Heart right ventricle (tissue), 16 donors: ENCODE measurements around the gene TMEM212. TPM values are rescaled to one million over a fixed set of nuclear protein-coding genes. Genes with fewer than 3 reads are reported as not detected.

Source experiments
- ATAC-seq, 8 donors: fragments of 200-7000 bp; cut with Tn5 transposase; one replicate each; pipeline ENCODE4 v1.9.1; 2020; ENCODE audit warnings: mild to moderate bottlenecking in 8 of 8, moderate library complexity in 8 of 8, moderate number of reproducible peaks in 1 of 8
- DNase-seq, 2 donors: peaks; one replicate each; pipeline ENCODE4 v3.0.0-alpha.2; 2020
- H3K27ac ChIP-seq, 10 donors: fragments of 200-600 bp; sonication (generic) in 2 of 10; one replicate each; pipeline versions ENCODE4 v1.5.0 to v1.8.0; 2020 to 2022; ENCODE audit warnings: mild to moderate bottlenecking in 3 of 10
- H3K27me3 ChIP-seq, 7 donors: fragments of 200-600 bp; one replicate each; pipeline ENCODE4 v1.8.0; 2021 to 2022; ENCODE audit warnings: mild to moderate bottlenecking in 2 of 7
- H3K36me3 ChIP-seq, 9 donors: fragments of 200-600 bp; sonication (generic) in 1 of 9; one replicate each; pipeline versions ENCODE4 v1.5.0 to v1.8.0; 2020 to 2022; ENCODE audit warnings: mild to moderate bottlenecking in 2 of 9
- H3K4me1 ChIP-seq, 9 donors: fragments of 200-600 bp; sonication (generic) in 1 of 9; one replicate each; pipeline versions ENCODE4 v1.5.0 to v1.8.0; 2020 to 2022; ENCODE audit warnings: mild to moderate bottlenecking in 4 of 9
- H3K4me3 ChIP-seq, 10 donors: fragments of 200-600 bp; sonication (generic) in 2 of 10; one replicate each; pipeline versions ENCODE4 v1.5.0 to v1.8.0; 2020 to 2022; ENCODE audit warnings: mild to moderate bottlenecking in 7 of 10, moderate library complexity in 2 of 10
- H3K9me3 ChIP-seq, 11 donors: fragments of 200-600 bp in 10 of 11; sonication (generic) in 2 of 11; one replicate each; pipeline versions ENCODE4 v1.5.0 to v1.8.0; 2013 to 2022; ENCODE audit warnings: mild to moderate bottlenecking in 2 of 11, control low read depth in 1 of 11, moderate library complexity in 1 of 11
- WGBS, 2 donors: extraction: QIAGEN DNeasy Blood & Tissue Kit; methylation state at CpG; one replicate each; pipeline ENCODE4 v1.1.7; 2013; ENCODE audit warnings: inconsistent platforms in 1 of 2; 5-methylcytosine and 5-hydroxymethylcytosine counted together
- intact Hi-C, 10 donors: fragments of 100-400 bp; cut with DNase I; formaldehyde crosslinking; loops; one replicate each; pipeline versions ENCODE4 v1.11.1 to v1.14.2; 2022
- polyA plus RNA-seq, 2 donors: library from polyadenylated mRNA; stranded (reverse); fragments of 200-250 nt; gene quantifications; one replicate each; pipeline ENCODE4 v1.2.3, GENCODE V29; 2013
- total RNA-seq, 10 donors: library from RNA; stranded (reverse); fragmentation: NEBNext Ultra II Directional in 3 of 10; extraction: Animal tissue kit (Norgen Biotek cat#: 25700) in 3 of 10; gene quantifications; one replicate each; pipeline versions ENCODE4 v1.2.1 to v1.2.4, GENCODE V29; 2021 to 2023
- TF ChIP-seq, protein P1 (sequence below), 9 donors: fragments of 200-600 bp; sonication (generic) in 2 of 9; IDR thresholded peaks; one replicate each; pipeline versions ENCODE4 v1.5.0 to v1.8.0; 2021 to 2022; ENCODE audit warnings: antibody characterized with exemption in 9 of 9, mild to moderate bottlenecking in 5 of 9, moderate library complexity in 1 of 9
- donor health status: Arrhythmogenic right ventricular cardiomyopathy.
- donor health status: ischemic (EF 13 %, LVEDD 7.1; RV severe dilation, severe dysfunction).
- donor health status: healthy with polysubstance abuse.
- donor health status: DM: no; HTN: yes; CAD: no.
- donor health status: DM: no; HTN: no; CAD: no.
- donor health status: ischemic (EF 25% LVEDD 6.9; RV normal size, moderate dysfunction).
- donor health status: ischemic (EF 25% LVEDD 5.7; RV mildly dilated, moderate dysfunction).
- donor health status: healthy.
- donor health status: DM: yes; HTN: yes; CAD: no.
- donor health status: Ischemic cardiomyopathy.
- donor health status: ischemic (EF 35%, LVEDD 5.7; RV mildly dilated, moderate dysfunction).
- donor health status: nonischemic (EF 11% LVEDD 7.7; RV severe dilation, severe dysfunction).
- donor health status: DM: yes; HTN: yes; CAD: no.
- donor health status: PGD.
- donor health status: ischemic (EF 29% LVEDD 5.4; RV normal size, mild dysfunction).
- donor health status: nonischemic (EF 23%, LVEDD 6.1; RV moderate dilation, normal function).

Gene TMEM212
- total and polyA plus RNA-seq, 12 donors: not detected

DNA sequence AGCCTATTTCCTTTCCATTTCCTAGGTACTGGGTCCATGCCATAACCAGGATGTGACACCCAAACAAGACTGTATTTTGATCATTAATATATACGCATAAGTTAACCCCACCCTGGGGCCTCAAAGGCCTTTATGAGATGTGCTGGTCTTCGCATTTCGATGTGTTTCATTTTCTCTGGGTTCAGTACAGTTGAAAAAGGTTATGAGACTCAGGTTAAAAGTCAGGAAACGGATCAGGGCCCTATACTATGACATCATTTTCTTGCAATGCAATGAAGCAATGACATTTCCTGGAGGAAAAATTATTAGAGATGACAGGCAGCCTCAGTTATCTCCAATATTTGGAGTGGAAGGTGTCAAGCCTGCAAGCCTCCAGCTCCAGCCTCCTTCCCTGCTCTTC is 31.7 kb downstream of the TMEM212 start:
- no peaks in the 10 kb centered on the region for H3K36me3 ChIP-seq
- peaks cover 6 to 49% (median 22%) of the 10 kb centered on the region in 9 donors for H3K4me1 ChIP-seq
- intact Hi-C loops: no loop called here
- H3K27ac ChIP-seq: peak overlapping the region in 8 of 10 donors; percentile 1 to 70 (median 55)
- no peaks in the 10 kb centered on the region for H3K27me3 ChIP-seq
- no peaks in the 10 kb centered on the region for H3K9me3 ChIP-seq
- 56 to 68% methylated on average over 4 of the region's 4 CpGs for whole genome bisulfite sequencing, 2 donors
- no peak for DNase-seq
- peak in 3 of 8 donors; percentile 25 to 45 (median 41) for ATAC-seq
- TF ChIP-seq, protein P1, sequence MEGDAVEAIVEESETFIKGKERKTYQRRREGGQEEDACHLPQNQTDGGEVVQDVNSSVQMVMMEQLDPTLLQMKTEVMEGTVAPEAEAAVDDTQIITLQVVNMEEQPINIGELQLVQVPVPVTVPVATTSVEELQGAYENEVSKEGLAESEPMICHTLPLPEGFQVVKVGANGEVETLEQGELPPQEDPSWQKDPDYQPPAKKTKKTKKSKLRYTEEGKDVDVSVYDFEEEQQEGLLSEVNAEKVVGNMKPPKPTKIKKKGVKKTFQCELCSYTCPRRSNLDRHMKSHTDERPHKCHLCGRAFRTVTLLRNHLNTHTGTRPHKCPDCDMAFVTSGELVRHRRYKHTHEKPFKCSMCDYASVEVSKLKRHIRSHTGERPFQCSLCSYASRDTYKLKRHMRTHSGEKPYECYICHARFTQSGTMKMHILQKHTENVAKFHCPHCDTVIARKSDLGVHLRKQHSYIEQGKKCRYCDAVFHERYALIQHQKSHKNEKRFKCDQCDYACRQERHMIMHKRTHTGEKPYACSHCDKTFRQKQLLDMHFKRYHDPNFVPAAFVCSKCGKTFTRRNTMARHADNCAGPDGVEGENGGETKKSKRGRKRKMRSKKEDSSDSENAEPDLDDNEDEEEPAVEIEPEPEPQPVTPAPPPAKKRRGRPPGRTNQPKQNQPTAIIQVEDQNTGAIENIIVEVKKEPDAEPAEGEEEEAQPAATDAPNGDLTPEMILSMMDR (IDR thresholded peaks at IDR 0.05): no peak
- no peak overlapping the region for H3K4me3 ChIP-seq

DNA sequence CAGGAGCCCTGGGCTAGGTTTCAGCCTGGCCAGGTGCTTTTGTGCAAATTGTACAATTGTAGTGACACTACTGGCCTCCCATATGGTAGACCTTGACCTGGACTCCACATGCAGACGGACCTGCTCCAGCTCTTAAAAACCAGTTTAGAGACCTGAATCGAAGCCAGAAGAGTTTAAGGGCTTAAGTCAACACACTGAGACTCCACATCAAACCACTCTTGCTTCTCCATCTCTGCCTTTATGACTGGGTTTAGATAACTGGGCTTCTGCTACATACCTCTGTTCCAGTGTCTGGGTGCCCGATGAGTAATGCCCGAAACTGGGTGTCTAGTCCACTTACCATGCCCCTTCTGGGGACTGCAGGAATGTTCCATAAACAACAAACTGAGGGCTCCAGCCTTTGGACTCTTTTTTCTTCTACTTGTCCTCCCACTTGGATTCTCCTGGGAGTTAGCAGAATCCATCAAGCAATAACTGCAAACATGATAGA is 32.8 kb downstream of the TMEM212 start:
- WGBS, 2 donors: 89% methylated on average over 4 of the region's 4 CpGs
- ATAC-seq (peak in 1 of 8 donors; percentile 10), DNase-seq (no peak)
- intact Hi-C loops: no loop called here
- Histone ChIP-seq H3K4me1 (peaks cover 6 to 49% (median 22%) of the 10 kb centered on the region in 9 donors), H3K9me3 (no peaks in the 10 kb centered on the region), H3K4me3 (no peak overlapping the region), H3K27me3 (no peaks in the 10 kb centered on the region), H3K36me3 (no peaks in the 10 kb centered on the region), H3K27ac (peak overlapping the region in 1 of 10 donors; percentile 70)
- TF ChIP-seq, protein P1 (IDR thresholded peaks at IDR 0.05): no peak

DNA sequence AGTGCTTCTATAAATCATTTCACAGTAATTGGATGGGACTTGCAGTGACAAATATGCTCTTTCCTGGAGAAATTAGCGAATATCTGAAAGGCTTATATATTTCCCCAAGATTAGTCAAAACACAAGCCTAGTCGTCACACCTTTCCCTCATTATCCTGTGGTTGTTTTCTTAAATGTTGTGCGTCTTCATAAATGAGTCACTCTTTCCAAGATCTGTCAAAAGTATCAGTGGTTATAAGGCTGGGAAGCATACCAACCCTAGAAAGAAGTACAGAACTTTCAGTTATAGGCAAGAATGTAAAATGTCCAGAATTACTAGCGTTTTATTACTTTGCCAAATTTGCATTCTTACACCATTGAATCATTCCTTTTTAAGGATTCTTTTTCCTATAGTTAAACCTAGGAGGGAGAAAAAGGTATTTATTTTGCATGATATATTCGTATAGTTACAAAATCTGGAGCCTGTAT is 33.6 kb downstream of the TMEM212 start:
- DNase-seq: no peak
- 67 to 72% methylated on average over 5 of the region's 5 CpGs for WGBS, 2 donors
- Histone ChIP-seq H3K9me3 (no peaks in the 10 kb centered on the region), H3K4me3 (no peak overlapping the region), H3K4me1 (peaks cover 6 to 49% (median 22%) of the 10 kb centered on the region in 9 donors), H3K27ac (peak overlapping the region in 1 of 10 donors; percentile 70), H3K27me3 (no peaks in the 10 kb centered on the region), H3K36me3 (no peaks in the 10 kb centered on the region)
- intact Hi-C loops: no loop called here
- ATAC-seq: peak in 2 of 8 donors; percentile 18 to 42
- TF ChIP-seq, protein P1 (IDR thresholded peaks at IDR 0.05): no peak

DNA sequence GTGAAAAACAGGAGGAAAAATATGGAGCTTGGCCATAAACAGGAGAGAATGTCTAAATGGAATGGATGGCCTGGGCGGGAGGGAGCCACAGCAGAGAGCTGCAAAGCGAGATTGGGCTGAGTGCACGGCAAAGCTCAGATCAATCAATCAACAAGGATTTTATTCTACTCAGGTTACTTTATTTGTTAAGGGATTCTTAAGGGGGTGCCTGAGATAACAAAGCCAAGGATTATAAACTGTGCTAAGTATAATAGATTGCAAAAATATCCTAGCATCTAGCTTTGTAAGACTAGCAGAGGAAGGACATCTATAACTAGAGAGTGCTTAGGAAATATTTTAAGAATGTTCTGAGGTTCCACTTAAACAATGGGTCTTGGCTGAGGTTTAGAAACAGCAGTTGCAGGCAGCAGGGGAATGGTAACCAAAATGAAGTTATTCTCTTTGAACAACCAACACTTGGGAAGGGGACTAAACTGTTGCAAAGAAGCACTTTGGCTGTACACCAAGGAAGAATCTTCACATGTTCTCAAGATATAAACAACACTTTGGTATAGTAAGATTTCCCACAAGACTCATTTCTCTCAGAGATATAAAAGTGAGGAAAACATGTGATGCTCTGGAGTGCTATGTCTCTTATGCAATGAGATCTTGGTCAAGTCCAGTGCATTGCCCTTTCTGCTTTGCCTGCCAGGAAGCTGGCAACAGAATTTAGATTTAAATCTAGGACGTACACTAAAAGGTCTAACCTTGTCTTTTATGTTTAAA is 35.5 kb downstream of the TMEM212 start:
- H3K36me3 ChIP-seq: no peaks in the 10 kb centered on the region
- no peak overlapping the region for H3K4me3 ChIP-seq
- no peak for DNase-seq
- no peak for ATAC-seq
- H3K4me1 ChIP-seq: peaks cover 6 to 43% (median 22%) of the 10 kb centered on the region in 9 donors
- 82 to 88% methylated on average over 4 of the region's 4 CpGs for WGBS, 2 donors
- intact Hi-C loops: no loop called here
- no peaks in the 10 kb centered on the region for H3K9me3 ChIP-seq
- TF ChIP-seq, protein P1 (IDR thresholded peaks at IDR 0.05): no peak
- no peak overlapping the region for H3K27ac ChIP-seq
- H3K27me3 ChIP-seq: no peaks in the 10 kb centered on the region
